Raji (cell line): ENCODE results near the gene GALK2.

ENCODE experiments used
- POLR2A ChIP-seq: IDR thresholded peaks from 2 replicates; pipeline ENCODE4 v1.6.1; 2011; ENCODE audit warnings: low read depth, low read length, control low read depth; ENCODE audit not compliant: insufficient read depth

GALK2 gene

DNA sequence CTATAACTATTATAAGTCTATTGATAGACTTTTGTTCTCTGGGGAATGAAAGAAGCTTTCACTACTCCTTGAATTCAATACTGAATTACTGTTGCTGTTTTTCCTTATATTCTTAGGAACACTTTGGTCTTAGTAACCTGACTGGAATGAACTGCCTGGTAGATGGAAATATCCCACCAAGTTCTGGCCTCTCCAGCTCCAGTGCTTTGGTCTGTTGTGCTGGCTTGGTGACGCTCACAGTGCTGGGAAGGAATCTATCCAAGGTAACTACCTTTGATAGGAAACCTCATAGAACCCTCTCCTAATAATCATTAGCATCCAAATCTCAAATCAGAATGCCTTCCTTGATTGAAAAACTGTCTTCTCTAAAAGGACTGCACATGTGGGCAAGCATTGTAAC, 69.1 kb downstream of the GALK2 start:
- TF ChIP-seq POLR2A = no peak

DNA sequence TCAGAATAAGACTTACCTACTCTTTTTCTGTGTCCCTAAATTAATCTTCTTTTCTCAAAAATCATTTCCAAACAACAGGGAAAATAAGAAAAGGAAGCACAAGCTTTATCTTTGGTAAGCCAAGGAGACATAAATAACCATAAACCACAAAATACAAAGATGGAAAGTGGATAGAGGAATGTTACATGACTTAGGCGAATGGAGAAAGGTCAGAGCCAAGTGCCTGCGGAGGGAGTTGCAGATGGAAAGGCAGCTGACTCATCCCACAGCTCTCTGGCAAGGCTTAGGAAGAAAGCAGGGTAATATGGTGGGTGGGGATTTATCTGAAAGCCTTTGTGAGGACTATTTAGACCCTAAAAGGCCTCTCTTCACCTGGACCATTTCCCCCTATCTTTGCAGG, 72.8 kb downstream of the GALK2 start:
- TF ChIP-seq POLR2A = no peak

DNA sequence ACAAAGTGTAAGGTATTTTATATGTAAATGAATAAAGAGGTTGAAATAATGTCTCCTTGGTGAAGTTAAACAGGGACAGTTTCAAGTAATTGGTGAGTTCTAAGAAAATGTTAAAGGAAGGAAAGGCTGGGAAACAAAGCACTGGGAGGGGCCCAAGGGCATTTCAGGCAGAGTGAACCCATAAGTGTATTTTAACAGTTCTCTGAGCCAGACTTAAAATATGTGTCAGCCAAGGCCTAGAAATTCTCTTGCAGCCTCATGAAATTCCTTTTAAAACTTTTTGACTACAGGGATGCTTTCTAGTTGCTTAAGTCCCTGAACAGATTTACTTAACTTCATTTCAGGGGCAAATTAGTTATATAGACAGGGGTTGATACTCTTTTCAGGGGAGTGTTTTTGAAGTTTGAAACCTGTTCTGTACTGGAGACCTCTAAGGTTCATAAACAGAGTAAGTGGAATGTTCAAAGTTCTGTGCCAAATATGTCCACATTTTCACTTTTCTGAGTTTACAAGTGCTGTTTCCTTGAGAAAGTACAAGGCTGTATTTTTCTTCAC, 77.6 kb downstream of the GALK2 start:
- no peak for TF ChIP-seq POLR2A

DNA sequence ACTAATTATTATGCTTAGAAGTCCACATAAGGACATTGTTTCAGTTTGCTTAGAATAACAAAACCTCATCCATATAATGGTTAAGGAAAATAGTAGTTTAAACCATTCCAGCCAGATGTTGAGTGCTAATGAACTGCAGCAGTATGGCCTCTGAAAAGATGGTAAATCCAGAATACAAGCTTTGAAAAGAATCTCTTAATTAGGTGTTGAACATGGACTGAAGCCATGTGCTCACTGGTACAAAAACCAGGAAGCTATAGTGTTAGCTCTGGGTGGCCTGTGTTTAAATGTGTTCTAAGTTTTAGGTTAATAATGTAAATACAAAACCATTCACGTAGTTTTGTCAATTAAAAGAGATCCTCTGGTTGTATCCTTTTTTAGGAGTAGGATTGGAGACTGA, 78.2 kb downstream of the GALK2 start:
- no peak for TF ChIP-seq POLR2A

DNA sequence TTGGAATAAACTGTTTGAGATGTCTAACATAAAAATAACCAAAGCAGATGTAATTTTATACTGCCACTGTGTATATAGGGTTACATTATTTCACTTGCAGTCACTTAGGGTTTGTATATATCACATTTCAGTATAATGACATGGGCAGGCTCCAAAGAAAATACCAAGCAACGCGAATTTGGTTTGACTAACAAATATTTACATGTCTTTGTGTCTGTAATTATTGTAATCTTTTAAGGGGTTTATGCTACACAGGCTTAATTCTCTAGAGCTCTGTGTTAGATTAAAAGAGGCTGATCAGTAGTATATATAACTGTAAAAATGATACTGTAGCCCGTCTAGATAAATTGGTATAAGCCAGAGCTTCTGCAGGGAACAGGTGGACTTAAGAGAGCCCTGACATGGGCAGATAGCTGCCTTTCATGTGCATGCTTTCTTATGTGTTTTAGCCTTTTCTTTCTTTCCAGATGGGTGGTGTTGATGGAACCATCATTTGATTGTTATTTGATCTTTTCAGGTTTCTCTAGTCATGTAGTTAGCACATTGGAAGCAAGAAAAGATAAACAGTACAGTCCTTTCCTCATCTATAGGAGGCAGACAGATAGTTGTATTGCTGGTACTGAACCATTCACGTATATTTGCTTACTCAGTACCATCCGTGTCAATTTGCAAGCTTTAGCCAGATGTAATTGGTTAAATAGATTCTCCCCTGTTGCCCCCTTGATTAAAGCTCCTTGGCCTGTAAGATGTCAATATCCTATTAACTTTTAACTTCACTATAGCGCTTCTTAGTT, 86.1 kb downstream of the GALK2 start:
- no peak for TF ChIP-seq POLR2A

DNA sequence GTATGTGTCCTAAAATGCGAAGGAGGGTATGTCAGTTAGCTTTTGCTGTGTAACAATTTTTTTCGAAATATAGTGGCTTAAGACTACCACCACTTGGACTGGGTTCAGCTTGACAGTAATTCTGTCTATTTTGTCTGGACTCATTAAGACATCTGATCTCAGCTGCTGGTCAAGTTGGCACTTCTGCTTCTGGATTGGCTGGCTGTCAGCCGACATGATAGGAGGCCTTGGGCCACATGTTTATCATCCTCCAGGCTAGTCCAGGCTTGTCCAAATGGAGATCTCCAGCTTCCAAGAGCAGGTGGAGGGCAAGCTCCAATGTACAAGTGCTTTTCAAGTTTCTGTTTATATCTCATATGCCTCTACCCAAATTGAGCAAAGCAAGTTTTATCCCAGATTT, 95.9 kb downstream of the GALK2 start:
- TF ChIP-seq POLR2A = no peak

DNA sequence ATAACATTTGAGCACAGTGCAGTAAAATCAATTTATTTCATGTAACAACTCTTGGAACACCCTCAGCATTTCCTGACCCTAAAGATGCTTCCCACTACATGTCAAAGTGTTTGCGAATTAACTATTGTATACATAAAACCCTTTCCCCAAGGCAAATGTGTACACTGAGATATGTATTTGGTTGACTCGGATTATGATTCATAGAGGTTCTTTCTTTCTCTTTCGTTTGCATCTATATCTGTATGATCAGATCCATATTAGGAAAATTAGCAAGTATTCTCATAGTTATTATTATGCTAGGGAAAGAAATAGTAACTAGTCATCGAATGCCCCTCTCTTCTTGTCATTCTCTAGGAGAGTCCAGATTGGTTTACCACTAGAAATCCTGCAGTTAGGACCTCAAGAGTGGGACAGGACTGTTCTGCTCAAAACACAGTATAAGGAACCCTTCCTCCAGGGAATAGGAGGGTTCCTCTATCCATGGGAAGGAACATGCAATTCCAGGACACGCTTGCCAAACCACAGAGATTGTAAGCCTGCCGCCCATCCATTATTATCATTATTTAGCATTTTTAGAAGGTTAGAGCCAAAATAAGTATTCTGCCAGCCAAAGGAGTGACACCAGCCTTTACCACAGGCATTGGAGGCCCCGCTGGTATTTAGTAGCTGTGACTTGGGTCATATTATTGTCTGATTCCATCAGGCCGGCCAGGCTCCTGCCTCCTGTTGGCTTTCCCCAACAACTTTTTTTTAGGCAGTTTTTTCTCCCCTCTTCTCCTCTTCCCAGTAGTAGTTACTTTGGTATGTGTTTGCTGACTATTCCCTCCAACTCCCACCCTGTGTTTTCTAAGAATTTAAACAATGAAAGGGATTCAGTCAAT, 100.7 kb downstream of the GALK2 start:
- no peak for TF ChIP-seq POLR2A

DNA sequence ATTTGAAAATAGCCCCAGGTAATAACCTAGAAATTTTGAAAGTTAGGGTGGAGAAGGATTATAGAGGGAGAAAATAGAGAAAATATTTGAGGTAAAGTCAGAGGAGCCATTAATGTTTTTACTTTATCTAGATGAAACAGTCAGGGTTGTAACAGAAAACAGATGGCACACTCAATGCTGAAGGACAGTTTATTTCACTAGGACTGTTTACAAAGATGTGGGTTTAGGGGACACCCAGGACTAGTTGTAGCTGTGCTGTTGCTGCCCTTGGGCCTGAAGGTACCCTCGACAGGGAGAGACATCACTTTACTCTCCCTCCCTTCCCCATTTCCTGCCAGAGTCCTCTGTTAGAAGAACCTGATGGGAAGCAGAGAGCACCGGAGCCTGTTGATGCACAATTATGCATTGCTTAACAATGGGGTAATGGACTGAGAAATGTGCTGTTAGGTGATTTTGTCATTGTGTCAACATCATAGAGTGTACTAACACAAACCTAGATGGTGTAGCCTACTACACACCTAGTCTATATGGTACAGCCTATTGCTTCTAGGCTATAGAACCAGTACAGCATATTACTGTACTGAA, 103.8 kb downstream of the GALK2 start:
- TF ChIP-seq POLR2A = no peak

DNA sequence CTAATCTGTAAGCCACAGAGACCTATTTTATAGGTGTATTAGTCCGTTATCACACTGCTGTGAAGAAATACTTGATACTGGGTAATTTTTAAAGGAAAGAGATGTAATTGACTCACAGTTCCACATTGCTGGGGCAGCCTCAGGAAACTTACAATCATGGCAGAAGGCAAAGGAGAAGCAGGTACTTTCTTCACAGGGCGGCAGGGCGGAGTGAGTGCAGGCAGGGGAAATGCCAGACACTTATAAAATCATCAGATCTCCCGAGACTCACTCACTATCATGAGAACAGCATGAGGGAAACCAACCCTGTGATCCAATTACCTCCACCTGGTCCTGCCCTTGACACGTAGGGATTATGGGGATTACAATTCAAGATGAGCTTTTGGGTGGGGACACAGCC, 108.7 kb downstream of the GALK2 start:
- TF ChIP-seq POLR2A = no peak

DNA sequence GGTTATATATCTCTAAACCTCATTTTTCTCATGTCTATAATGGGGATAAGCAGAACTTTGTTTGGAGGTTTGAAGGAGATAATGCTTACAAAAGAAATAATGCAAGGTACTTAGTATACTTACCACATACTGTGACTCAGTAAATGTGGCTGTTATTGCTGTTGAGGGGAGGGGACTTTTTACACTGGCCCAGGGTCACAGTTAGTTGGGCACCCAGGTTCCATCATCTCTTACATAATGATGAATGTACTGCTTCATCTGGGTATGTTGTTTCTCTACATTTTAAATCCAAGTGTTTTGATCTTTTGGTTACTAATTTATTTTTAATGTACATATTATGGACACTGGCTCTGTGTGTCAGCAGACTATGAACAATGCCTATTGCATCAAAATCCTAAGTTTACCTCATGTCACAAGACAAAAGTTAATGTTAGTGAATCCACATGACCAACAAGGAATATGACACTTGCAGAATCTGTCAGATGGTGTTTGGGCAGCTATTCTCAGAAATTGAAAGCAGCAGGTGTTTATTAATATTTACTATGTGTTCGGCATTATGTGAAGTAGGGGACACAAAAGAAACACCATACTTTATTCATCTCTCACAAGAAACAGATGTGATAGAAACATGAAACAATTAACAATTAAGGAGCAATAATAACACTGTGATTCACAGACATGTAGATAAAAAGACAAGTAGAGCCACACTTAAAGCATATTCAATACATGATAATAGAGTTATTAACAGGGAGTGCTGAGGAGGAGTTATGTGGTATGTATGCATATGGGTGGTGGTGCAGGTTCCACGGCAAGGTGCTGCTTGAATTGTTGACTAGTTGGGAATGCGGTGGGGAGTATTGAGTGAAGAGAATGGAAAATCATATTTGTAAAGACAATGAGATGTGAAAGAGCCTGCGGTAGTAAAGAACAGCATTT, 109.7 kb downstream of the GALK2 start:
- TF ChIP-seq POLR2A = no peak

DNA sequence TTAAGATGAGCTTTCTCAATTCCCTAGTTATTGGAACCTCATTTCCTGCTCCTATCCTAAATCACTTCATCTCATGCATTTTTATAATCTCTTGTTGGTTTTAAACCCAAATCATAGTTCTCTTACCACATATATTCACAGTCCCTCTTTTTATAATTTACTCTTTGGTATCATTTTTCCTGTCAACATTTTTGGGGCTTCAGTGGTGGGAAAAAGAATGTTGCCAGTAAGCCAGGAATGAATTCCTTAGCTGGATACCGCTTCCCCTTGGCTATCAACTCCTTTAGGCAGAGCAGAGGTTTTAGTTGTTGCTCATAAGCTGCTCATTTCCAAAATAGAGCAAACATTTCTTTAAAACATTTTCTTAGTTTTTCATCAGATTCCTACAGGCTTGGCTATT, 112.3 kb downstream of the GALK2 start:
- no peak for TF ChIP-seq POLR2A

DNA sequence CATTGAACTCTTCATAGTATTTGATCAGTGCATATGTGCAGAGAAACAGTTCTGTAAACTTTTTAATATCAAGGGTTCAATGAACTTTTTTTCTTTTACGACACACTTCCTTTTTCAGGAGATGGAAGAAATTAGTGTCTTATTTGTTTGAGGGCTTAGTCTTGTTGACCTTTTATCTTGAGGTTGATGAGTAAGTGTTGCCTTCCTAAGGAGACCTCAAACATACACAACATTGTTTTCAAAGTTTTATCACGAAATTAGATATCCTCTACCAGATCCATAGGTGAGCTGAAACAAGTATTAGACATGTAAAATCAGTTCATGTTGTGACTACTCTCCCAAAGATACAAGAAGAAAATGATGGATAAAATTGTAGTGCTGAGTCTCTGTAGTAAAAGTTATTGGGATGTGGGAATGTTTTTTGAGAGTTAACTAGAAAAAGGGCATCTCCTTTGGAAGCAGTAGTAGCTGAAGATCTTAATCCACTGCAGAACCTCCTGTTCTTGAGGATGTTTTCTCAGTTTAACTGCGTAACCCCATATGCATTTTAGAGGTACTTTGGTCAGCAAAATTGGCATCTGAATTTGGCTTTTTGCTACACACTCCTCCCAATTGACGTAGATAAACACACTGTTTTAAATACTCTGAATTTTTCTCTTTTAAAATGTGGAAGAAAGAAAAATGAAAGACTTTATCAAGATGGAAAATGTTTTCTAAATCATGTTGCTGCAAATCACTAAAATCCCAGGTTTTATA, 116.8 kb downstream of the GALK2 start:
- no peak for TF ChIP-seq POLR2A

DNA sequence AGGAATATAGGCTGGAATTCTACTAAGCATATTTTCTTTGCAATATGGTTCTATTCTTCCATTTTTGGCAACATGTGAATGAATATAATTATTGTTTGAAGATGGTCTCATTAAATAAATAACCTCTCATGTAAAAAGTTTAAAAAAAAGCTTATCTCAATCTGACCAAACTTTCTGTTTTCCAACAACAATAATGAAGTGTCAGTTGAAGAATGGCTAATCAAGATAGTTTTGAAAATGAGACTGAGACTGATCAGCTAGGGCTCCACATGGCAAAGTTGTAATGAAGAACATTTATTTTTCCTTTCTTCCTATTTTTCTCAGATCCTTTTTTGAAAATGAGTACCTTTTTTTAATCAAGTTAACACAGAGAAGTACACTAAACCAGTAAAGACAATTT, 117.4 kb downstream of the GALK2 start:
- no peak for TF ChIP-seq POLR2A

DNA sequence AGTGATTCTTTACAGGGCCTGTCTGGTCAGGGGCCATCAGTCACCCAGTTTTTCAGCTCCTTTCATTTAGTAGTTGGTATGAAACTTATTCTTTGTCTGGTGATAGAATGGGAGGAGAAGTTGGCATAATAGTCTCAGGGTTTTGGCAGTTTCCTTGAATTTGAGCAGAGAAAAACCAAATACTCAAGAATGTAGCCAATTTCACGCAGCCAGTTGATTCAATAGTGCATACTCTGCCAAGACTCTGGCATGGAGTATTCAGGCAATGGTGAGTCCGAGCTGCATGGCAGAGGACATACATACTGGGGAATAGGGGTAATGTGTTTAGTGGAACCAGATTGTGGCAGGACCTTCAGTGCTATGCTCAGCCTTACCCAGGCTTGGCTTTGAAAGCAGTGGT, 118.3 kb downstream of the GALK2 start:
- TF ChIP-seq POLR2A = no peak

DNA sequence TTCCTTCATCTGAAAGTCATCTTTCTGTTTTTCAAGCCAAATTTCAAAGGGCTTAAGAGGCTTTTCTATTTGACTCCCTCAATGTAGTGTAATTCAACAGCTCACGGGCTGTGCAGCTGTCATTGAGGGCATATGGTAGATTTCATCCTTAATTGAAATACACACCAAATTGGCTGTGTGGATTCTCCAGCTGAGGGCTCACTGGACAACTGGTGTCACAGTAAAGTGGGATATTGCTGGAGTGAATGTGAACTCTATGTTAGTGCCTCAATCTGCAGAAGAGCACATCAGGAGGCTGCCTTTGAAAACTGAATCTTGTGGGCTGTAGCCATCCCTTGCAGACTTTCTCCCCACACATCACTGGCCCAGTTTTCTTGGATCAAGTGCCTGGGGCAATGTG, 120.1 kb downstream of the GALK2 start:
- TF ChIP-seq POLR2A = no peak
